ENCODE results near the gene NPM1. TPM values are rescaled to one million over a fixed set of nuclear protein-coding genes. Genes with fewer than 3 reads are reported as not detected.

Gene NPM1
- total RNA-seq, 1 experiment from 2014 or later = 3,530 TPM

GRCh38 chr5:171454549-171454948 is 66.9 kb downstream of the NPM1 start:
- Mint-ChIP-seq H3K4me1 (peaks cover 35% of the 10 kb centered on the region), H3K27ac (no peak overlapping the region), H3K27me3 (ENCODE audit: low read depth) (peaks cover 13% of the 10 kb centered on the region), H3K36me3 (no peaks in the 10 kb centered on the region), H3K4me3 (no peak overlapping the region), H3K9me3 (no peaks in the 10 kb centered on the region)
- POLR2A ChIA-PET = no interaction called here
- TF ChIP-seq TCF7 (CRISPR knock-in tag; IDR thresholded peaks at IDR 0.05; ENCODE audit: low read depth) = no peak
- no peak for TF ChIP-seq USF2 (CRISPR knock-in tag; IDR thresholded peaks at IDR 0.05)
- no peak for TF ChIP-seq ZNF671 (CRISPR knock-in tag; IDR thresholded peaks at IDR 0.05)
- no peak for TF ChIP-seq CREM (CRISPR knock-in tag; IDR thresholded peaks at IDR 0.05)
- TF ChIP-seq NFATC4 (CRISPR knock-in tag; IDR thresholded peaks at IDR 0.05) = no peak
- no peak for TF ChIP-seq ZNF263 (CRISPR knock-in tag; IDR thresholded peaks at IDR 0.05; ENCODE audit: low read depth)
- TF ChIP-seq HMGXB4 (CRISPR knock-in tag; IDR thresholded peaks at IDR 0.05) = no peak
- no peak for TF ChIP-seq NFYB (CRISPR knock-in tag; conservative IDR thresholded peaks at IDR 0.05; ENCODE audit: low read depth)
- no peak for TF ChIP-seq NFE2L1 (CRISPR knock-in tag; IDR thresholded peaks at IDR 0.05)
- no peak for TF ChIP-seq ZNF416 (CRISPR knock-in tag; IDR thresholded peaks at IDR 0.05)
- TF ChIP-seq ZNF512 (CRISPR knock-in tag; IDR thresholded peaks at IDR 0.05; ENCODE audit: borderline replicate concordance) = no peak
- no peak for TF ChIP-seq SP1 (CRISPR knock-in tag; conservative IDR thresholded peaks at IDR 0.05)
- no peak for TF ChIP-seq E2F5 (CRISPR knock-in tag; IDR thresholded peaks at IDR 0.05)
- no peak for TF ChIP-seq PRRX2 (CRISPR knock-in tag; IDR thresholded peaks at IDR 0.05)
- no peak for TF ChIP-seq USF1 (CRISPR knock-in tag; IDR thresholded peaks at IDR 0.05)
- TF ChIP-seq ZNF423 (CRISPR knock-in tag; IDR thresholded peaks at IDR 0.05) = no peak
- no peak for TF ChIP-seq GABPB1 (CRISPR knock-in tag; IDR thresholded peaks at IDR 0.05)
- TF ChIP-seq PRDM15 (CRISPR knock-in tag; IDR thresholded peaks at IDR 0.05) = no peak
- TF ChIP-seq ATF2 (CRISPR knock-in tag; IDR thresholded peaks at IDR 0.05; ENCODE audit: borderline replicate concordance, low read depth) = no peak
- DNase-seq (ENCODE audit: low spot score) = no peak
- CTCF ChIA-PET = interaction anchor here (0.6 to 3.7 kb wide), 2 partner anchors 35 to 87 kb away, joined by 3 to 29 read pairs; partner anchors contain the start of gene FGF18
- ATAC-seq = no peak
